KMS-11 (cell line): ENCODE data around the gene DMKN.

Source experiments
- H2AFZ ChIP-seq: fragments of 200-600 bp; sonication (generic); 2 replicates; pipeline ENCODE4 v1.6.1; 2016; ENCODE audit warnings: antibody characterized with exemption, mixed run types, low read depth
- H3K27ac ChIP-seq: fragments of 200-600 bp; sonication (generic); 2 replicates; pipeline ENCODE4 v1.6.1; 2016; ENCODE audit warnings: mild to moderate bottlenecking, mixed run types
- H3K27me3 ChIP-seq: fragments of 200-600 bp; sonication (generic); 2 replicates; pipeline ENCODE4 v1.6.1; 2017; ENCODE audit warnings: mild to moderate bottlenecking, low read depth, mixed run types, moderate library complexity; ENCODE audit not compliant: insufficient read depth
- H3K36me3 ChIP-seq: fragments of 200-600 bp; sonication (generic); 2 replicates; pipeline ENCODE4 v1.6.1; 2017; ENCODE audit warnings: mild to moderate bottlenecking, mixed run types; ENCODE audit not compliant: insufficient read depth
- H3K4me1 ChIP-seq: fragments of 200-600 bp; sonication (generic); 2 replicates; pipeline ENCODE4 v1.6.1; 2016; ENCODE audit warnings: mild to moderate bottlenecking, low read depth, mixed run types; ENCODE audit not compliant: poor library complexity, severe bottlenecking
- H3K4me2 ChIP-seq: fragments of 200-600 bp; sonication (generic); 2 replicates; pipeline ENCODE4 v1.7.0; 2016; ENCODE audit warnings: mild to moderate bottlenecking, mixed run types
- H3K4me3 ChIP-seq: fragments of 200-600 bp; sonication (generic); IDR thresholded peaks from 2 replicates; pipeline ENCODE4 v1.6.1; 2017; ENCODE audit warnings: low read depth, low read length, mixed read lengths; ENCODE audit not compliant: insufficient read depth
- H3K79me2 ChIP-seq: fragments of 200-600 bp; sonication (generic); 2 replicates; pipeline ENCODE4 v1.6.1; 2016; ENCODE audit warnings: low read depth, mixed run types; ENCODE audit not compliant: insufficient read depth
- H3K9ac ChIP-seq: fragments of 200-600 bp; sonication (generic); 2 replicates; pipeline ENCODE4 v1.6.1; 2016; ENCODE audit warnings: mild to moderate bottlenecking, mixed run types
- H4K20me1 ChIP-seq: fragments of 200-600 bp; sonication (generic); 2 replicates; pipeline ENCODE4 v1.6.1; 2016; ENCODE audit warnings: mild to moderate bottlenecking, mixed run types; ENCODE audit not compliant: insufficient read depth
- TF ChIP-seq, protein P1 (sequence below): fragments of 200-600 bp; sonication (generic); conservative IDR thresholded peaks from 2 replicates; pipeline ENCODE4 v1.6.1; 2017; ENCODE audit warnings: low read depth, mild to moderate bottlenecking, antibody characterized with exemption, low read length, moderate library complexity, mixed read lengths

DMKN gene

DNA sequence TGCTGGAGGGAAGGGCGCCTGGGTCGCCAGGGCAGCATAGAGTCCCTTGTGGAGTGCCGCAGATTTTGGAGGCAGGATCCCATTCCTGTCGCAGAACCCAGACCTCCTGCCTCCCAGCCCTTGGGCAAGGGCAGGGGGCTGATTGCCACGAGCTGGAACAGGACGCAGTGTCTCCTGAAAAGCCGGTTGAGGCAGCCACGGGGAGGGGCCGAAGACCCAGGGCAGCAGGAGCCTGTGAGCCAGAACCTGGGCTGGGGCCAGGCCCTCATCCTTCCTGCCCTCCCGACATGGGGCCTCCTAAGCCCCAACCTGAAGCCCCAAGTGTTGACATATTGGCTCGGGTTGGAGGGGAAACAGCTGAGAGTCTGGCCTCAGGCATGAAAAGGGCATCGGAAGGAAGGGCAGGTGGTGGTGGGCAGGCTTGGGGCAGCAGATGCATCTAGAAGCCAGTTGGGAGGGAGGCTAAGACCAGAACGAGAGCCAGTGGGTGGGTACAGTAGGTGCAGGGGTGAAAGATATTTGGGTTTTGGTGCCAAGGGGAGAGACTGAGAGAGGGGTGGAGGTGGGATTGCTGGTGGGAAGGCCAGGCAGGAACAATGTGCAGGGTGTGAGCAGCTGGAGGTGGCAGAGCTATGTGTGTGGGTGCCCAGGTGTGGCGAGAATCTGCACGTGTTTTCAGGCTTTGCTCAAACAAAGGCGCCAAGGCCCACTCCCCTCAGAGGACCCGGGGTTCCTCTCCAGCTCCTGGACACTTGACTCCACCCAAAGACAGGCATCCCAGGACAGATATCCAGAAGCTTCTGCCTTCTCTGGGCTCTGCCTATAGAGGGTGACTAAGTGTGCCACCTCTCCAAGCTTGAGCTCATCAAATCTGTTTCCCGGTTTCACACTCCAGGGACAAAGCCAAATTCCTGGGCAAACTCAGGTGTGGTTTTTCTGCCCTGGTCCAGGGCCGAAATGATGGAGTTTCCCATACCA is 16.1 kb upstream of the DMKN start:
- no peaks in the 10 kb centered on the region for H4K20me1 ChIP-seq
- H3K4me1 ChIP-seq, result no peaks in the 10 kb centered on the region
- TF ChIP-seq, protein P1, sequence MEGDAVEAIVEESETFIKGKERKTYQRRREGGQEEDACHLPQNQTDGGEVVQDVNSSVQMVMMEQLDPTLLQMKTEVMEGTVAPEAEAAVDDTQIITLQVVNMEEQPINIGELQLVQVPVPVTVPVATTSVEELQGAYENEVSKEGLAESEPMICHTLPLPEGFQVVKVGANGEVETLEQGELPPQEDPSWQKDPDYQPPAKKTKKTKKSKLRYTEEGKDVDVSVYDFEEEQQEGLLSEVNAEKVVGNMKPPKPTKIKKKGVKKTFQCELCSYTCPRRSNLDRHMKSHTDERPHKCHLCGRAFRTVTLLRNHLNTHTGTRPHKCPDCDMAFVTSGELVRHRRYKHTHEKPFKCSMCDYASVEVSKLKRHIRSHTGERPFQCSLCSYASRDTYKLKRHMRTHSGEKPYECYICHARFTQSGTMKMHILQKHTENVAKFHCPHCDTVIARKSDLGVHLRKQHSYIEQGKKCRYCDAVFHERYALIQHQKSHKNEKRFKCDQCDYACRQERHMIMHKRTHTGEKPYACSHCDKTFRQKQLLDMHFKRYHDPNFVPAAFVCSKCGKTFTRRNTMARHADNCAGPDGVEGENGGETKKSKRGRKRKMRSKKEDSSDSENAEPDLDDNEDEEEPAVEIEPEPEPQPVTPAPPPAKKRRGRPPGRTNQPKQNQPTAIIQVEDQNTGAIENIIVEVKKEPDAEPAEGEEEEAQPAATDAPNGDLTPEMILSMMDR, result no peak
- H3K9ac ChIP-seq, result no peak overlapping the region
- H3K27me3 ChIP-seq, result peaks cover 60% of the 10 kb centered on the region
- no peak overlapping the region for H3K4me3 ChIP-seq
- H3K4me2 ChIP-seq, result no peak overlapping the region
- no peaks in the 10 kb centered on the region for H3K36me3 ChIP-seq
- H2AFZ ChIP-seq, result no peak overlapping the region
- no peaks in the 10 kb centered on the region for H3K79me2 ChIP-seq
- no peak overlapping the region for H3K27ac ChIP-seq

DNA sequence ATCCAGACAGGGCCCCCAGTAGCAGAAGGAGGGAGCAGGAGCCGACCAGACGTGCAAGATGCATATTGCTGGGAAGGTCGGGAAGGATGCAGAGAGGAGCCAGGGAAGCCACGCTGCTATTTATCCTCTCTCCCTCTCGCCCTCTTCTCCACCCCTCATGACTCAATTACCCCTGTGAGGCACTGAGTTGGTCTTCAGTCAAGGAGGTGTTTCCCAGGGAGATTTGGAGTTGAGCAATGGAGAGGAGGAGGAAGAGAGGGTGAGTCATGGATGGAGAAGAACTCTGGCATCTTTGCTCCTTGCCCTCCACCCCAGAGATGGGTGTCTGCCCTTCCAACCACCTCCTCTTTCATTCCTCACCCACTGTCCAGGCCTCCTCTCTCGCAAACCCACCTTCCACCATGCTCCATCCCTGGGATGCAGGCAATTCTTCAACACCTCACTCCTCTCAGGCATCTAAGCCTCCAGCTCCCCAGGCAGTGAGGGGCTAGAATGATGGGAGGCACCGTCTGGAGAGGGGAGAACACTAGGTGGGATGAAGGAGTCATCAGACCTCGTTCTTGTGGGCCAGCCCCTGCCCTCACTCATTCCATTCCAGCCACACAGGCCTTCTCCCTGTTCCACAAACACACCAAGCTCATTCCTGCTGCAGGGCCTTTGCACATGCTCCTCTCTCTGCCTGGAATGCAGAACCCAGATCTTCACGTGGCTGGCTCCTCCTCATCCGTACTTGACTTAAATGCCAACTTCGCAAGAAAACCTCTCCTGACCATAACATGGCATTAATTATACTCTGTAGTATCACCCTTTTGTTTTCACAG is 15.0 kb upstream of the DMKN start, which contains the start of gene SBSN:
TSS of gene SBSN (minus strand) at position 94 of the 821 bp plus-strand sequence. CDS start at position 64, 30 bp downstream.
- H3K79me2 ChIP-seq, result no peaks in the 10 kb centered on the region
- H3K4me2 ChIP-seq, result no peak within 1 kb of the TSS
- TF ChIP-seq, protein P1, result no peak
- no peak within 1 kb of the TSS for H3K9ac ChIP-seq
- H4K20me1 ChIP-seq, result no peaks in the 10 kb centered on the region
- no peaks in the 10 kb centered on the region for H3K36me3 ChIP-seq
- H3K4me1 ChIP-seq, result no peaks in the 10 kb centered on the region
- no peak within 1 kb of the TSS for H3K4me3 ChIP-seq
- no peak within 1 kb of the TSS for H3K27ac ChIP-seq
- H2AFZ ChIP-seq, result no peak within 1 kb of the TSS
- H3K27me3 ChIP-seq, result peaks cover 62% of the 10 kb centered on the region

- TF ChIP-seq, protein P1, result no peak
- Histone ChIP-seq H3K9ac (no peak overlapping the region), H3K79me2 (no peaks in the 10 kb centered on the region), H4K20me1 (no peaks in the 10 kb centered on the region), H3K27ac (no peak overlapping the region), H3K27me3 (peaks cover 63% of the 10 kb centered on the region), H3K4me1 (no peaks in the 10 kb centered on the region), H3K36me3 (no peaks in the 10 kb centered on the region), H3K4me3 (no peak overlapping the region), H2AFZ (no peak overlapping the region), H3K4me2 (no peak overlapping the region)
Observed at GRCh38 chr19:35525873-35526272, 12.4 kb upstream of the DMKN start.

- Histone ChIP-seq H2AFZ (no peak overlapping the region), H3K27ac (no peak overlapping the region), H3K4me3 (no peak overlapping the region), H3K4me2 (no peak overlapping the region), H3K79me2 (no peaks in the 10 kb centered on the region), H3K9ac (no peak overlapping the region), H4K20me1 (no peaks in the 10 kb centered on the region), H3K4me1 (no peaks in the 10 kb centered on the region), H3K27me3 (peaks cover 64% of the 10 kb centered on the region), H3K36me3 (no peaks in the 10 kb centered on the region)
- TF ChIP-seq, protein P1, result no peak
Observed at GRCh38 chr19:35524181-35524837, 10.9 kb upstream of the DMKN start.
